ENCODE results near the gene FMR1.

FMR1 gene

GRCh38 chrX:147911192-147912022, at the start of gene FMR1:
FMR1 (plus strand) TSS chrX:147911919; CDS start chrX:147912180, 261 bp downstream.
- peak within 1 kb of the TSS; percentile 72 for H3K4me3 ChIP-seq (ENCODE audit: low read depth, low read length)
- no peak for TF ChIP-seq CTCF (IDR thresholded peaks at IDR 0.05; ENCODE audit: low read depth, low read length)

- H3K4me3 ChIP-seq (ENCODE audit: low read depth, low read length): no peak overlapping the region
- TF ChIP-seq CTCF (IDR thresholded peaks at IDR 0.05; ENCODE audit: low read depth, low read length): no peak
Observed at GRCh38 chrX:147875866-147876596, 35.7 kb upstream of the FMR1 start.

GRCh38 chrX:147876849-147877646, 34.7 kb upstream of the FMR1 start:
- H3K4me3 ChIP-seq (ENCODE audit: low read depth, low read length): no peak overlapping the region
- TF ChIP-seq CTCF (IDR thresholded peaks at IDR 0.05; ENCODE audit: low read depth, low read length): no peak

- no peak overlapping the region for H3K4me3 ChIP-seq (ENCODE audit: low read depth, low read length)
- TF ChIP-seq CTCF (IDR thresholded peaks at IDR 0.05; ENCODE audit: low read depth, low read length): no peak
Observed at GRCh38 chrX:147877726-147878125, 34.0 kb upstream of the FMR1 start.

GRCh38 chrX:147884958-147885357, 26.8 kb upstream of the FMR1 start:
- no peak for TF ChIP-seq CTCF (IDR thresholded peaks at IDR 0.05; ENCODE audit: low read depth, low read length)
- H3K4me3 ChIP-seq (ENCODE audit: low read depth, low read length): no peak overlapping the region

- H3K4me3 ChIP-seq (ENCODE audit: low read depth, low read length): no peak overlapping the region
- TF ChIP-seq CTCF (IDR thresholded peaks at IDR 0.05; ENCODE audit: low read depth, low read length): no peak
Observed at GRCh38 chrX:147890756-147891155, 21.0 kb upstream of the FMR1 start.

All from WI38 (cell line).